Bronchial epithelial cell (primary cell): ENCODE data around the gene C8B. TPM values are rescaled to one million over a fixed set of nuclear protein-coding genes. Genes with fewer than 3 reads are reported as not detected.

ENCODE experiments used
- DNase-seq: peaks from one replicate; pipeline ENCODE4 v3.0.0-alpha.2; 2010; ENCODE audit warnings: low read depth
- FAIRE-seq: peaks from 2 replicates; lab custom pipeline; 2011; peaks lifted over from hg19 to GRCh38; lab: Jason Lieb, UNC
- H3K27me3 ChIP-seq: 2 replicates; pipeline ENCODE4 v1.5.1; 2011; ENCODE audit warnings: low read length; ENCODE audit not compliant: control insufficient read depth, insufficient read depth
- H3K36me3 ChIP-seq: 2 replicates; pipeline ENCODE4 v1.5.1; 2011; ENCODE audit warnings: low read length; ENCODE audit not compliant: control insufficient read depth, insufficient read depth
- H3K4me3 ChIP-seq: 2 replicates; pipeline ENCODE4 v1.5.1; 2011; ENCODE audit warnings: mild to moderate bottlenecking, low read depth, low read length, control low read depth
- CTCF ChIP-seq: IDR thresholded peaks from 2 replicates; pipeline ENCODE4 v1.5.1; 2011; ENCODE audit warnings: mild to moderate bottlenecking, moderate library complexity, low read length, control low read depth, inconsistent platforms; ENCODE audit not compliant: insufficient read depth, severe bottlenecking
- total RNA-seq: library from RNA; depleted of rRNA; stranded (reverse); fragments of >200 nt; gene quantifications from 2 replicates; pipeline ENCODE4 v1.2.1, GENCODE V29; 2014

The C8B gene
- total RNA-seq, 1 donor from 2014 or later = not detected

GRCh38 chr1:57007472-57007871 lies 41.7 kb upstream of the C8B start:
- no peaks in the 10 kb centered on the region for H3K36me3 ChIP-seq
- no peak overlapping the region for H3K4me3 ChIP-seq
- TF ChIP-seq CTCF = no peak
- no peak for DNase-seq
- no peak for FAIRE-seq
- H3K27me3 ChIP-seq = no peaks in the 10 kb centered on the region

- no peaks in the 10 kb centered on the region for H3K36me3 ChIP-seq
- H3K27me3 ChIP-seq = no peaks in the 10 kb centered on the region
- TF ChIP-seq CTCF = no peak
- no peak overlapping the region for H3K4me3 ChIP-seq
- FAIRE-seq (no peak), DNase-seq (no peak)
Observed at GRCh38 chr1:57003398-57004139, 37.8 kb upstream of the C8B start.

GRCh38 chr1:56995414-56996100 lies 29.7 kb upstream of the C8B start:
- H3K4me3 ChIP-seq = no peak overlapping the region
- FAIRE-seq (no peak), DNase-seq (no peak)
- H3K36me3 ChIP-seq = no peaks in the 10 kb centered on the region
- H3K27me3 ChIP-seq = no peaks in the 10 kb centered on the region
- TF ChIP-seq CTCF = no peak

GRCh38 chr1:56993475-56993874 lies 27.7 kb upstream of the C8B start:
- H3K4me3 ChIP-seq = no peak overlapping the region
- TF ChIP-seq CTCF = no peak
- FAIRE-seq (no peak), DNase-seq (no peak)
- H3K36me3 ChIP-seq = no peaks in the 10 kb centered on the region
- no peaks in the 10 kb centered on the region for H3K27me3 ChIP-seq

GRCh38 chr1:56992318-56993125 lies 26.7 kb upstream of the C8B start:
- no peak for FAIRE-seq
- no peak for TF ChIP-seq CTCF
- no peaks in the 10 kb centered on the region for H3K27me3 ChIP-seq

More at GRCh38 chr1:56992318-56993125, 26.7 kb upstream of the C8B start:
- H3K36me3 ChIP-seq = no peaks in the 10 kb centered on the region
- DNase-seq = no peak
- no peak overlapping the region for H3K4me3 ChIP-seq
